ENCODE results near the gene TPGS1.

TPGS1 gene

GRCh38 chr19:498977-499623 lies 8.2 kb upstream of the TPGS1 start:
- Histone ChIP-seq H3K9ac (ENCODE audit: low read length) (no peak overlapping the region), H3K36me3 (ENCODE audit: insufficient read depth, low read length) (no peaks in the 10 kb centered on the region), H3K27ac (ENCODE audit: low read depth, low read length, poor library complexity, severe bottlenecking) (no peak overlapping the region), H3K9me2 (ENCODE audit: low read depth, low read length) (no peaks in the 10 kb centered on the region), H3K79me2 (ENCODE audit: insufficient read depth, low read length) (no peaks in the 10 kb centered on the region), H3K27me3 (ENCODE audit: insufficient read depth, low read length) (no peaks in the 10 kb centered on the region), H3K4me2 (ENCODE audit: low read length) (no peak overlapping the region), H3K4me3 (ENCODE audit: low read depth, low read length, poor library complexity, severe bottlenecking) (no peak overlapping the region), H3K4me1 (ENCODE audit: insufficient read depth, low read length, severe bottlenecking) (no peaks in the 10 kb centered on the region), H4K20me1 (ENCODE audit: insufficient read depth, low read length) (no peaks in the 10 kb centered on the region), H3F3A (ENCODE audit: insufficient read depth, low read length) (no peaks in the 10 kb centered on the region), H2AFZ (ENCODE audit: low read length) (no peak overlapping the region), H3K9me3 (ENCODE audit: low read length) (0 out of 2 replicates have a peak, but pooled peaks cover 3% of the 10 kb centered on the region)
- TF ChIP-seq CTCF (IDR thresholded peaks at IDR 0.05; ENCODE audit: low read length) (no peak), EZH2 (IDR thresholded peaks at IDR 0.05; ENCODE audit: borderline replicate concordance, low read length) (no peak)

DNA sequence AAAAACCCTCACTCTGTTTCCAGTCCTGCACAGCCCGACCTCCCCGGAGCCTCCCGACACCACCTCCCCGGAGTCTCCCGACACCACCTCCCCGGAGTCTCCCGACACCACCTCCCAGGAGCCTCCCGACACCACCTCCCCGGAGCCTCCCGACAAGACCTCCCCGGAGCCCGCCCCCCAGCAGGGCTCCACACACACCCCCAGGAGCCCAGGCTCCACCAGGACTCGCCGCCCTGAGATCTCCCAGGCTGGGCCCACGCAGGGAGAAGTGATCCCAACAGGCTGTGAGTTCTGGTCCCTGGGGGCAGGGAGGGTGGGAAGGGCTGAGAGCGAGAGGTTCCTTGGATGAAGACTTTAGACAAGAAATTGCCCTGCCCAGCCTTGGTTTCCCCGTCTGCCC lies 5.7 kb upstream of the TPGS1 start:
- Histone ChIP-seq H3F3A (ENCODE audit: insufficient read depth, low read length) (no peaks in the 10 kb centered on the region), H3K9ac (ENCODE audit: low read length) (no peak overlapping the region), H2AFZ (ENCODE audit: low read length) (no peak overlapping the region), H3K4me3 (ENCODE audit: low read depth, low read length, poor library complexity, severe bottlenecking) (no peak overlapping the region), H3K79me2 (ENCODE audit: insufficient read depth, low read length) (no peaks in the 10 kb centered on the region), H3K27me3 (ENCODE audit: insufficient read depth, low read length) (no peaks in the 10 kb centered on the region), H3K4me2 (ENCODE audit: low read length) (no peak overlapping the region), H3K9me2 (ENCODE audit: low read depth, low read length) (no peaks in the 10 kb centered on the region), H3K9me3 (ENCODE audit: low read length) (0 out of 2 replicates have a peak, but pooled peaks cover 3% of the 10 kb centered on the region), H3K4me1 (ENCODE audit: insufficient read depth, low read length, severe bottlenecking) (peaks cover 5% of the 10 kb centered on the region), H3K27ac (ENCODE audit: low read depth, low read length, poor library complexity, severe bottlenecking) (no peak overlapping the region), H3K36me3 (ENCODE audit: insufficient read depth, low read length) (no peaks in the 10 kb centered on the region), H4K20me1 (ENCODE audit: insufficient read depth, low read length) (no peaks in the 10 kb centered on the region)
- TF ChIP-seq EZH2 (IDR thresholded peaks at IDR 0.05; ENCODE audit: borderline replicate concordance, low read length) = no peak
- TF ChIP-seq CTCF (IDR thresholded peaks at IDR 0.05; ENCODE audit: low read length) = no peak

DNA sequence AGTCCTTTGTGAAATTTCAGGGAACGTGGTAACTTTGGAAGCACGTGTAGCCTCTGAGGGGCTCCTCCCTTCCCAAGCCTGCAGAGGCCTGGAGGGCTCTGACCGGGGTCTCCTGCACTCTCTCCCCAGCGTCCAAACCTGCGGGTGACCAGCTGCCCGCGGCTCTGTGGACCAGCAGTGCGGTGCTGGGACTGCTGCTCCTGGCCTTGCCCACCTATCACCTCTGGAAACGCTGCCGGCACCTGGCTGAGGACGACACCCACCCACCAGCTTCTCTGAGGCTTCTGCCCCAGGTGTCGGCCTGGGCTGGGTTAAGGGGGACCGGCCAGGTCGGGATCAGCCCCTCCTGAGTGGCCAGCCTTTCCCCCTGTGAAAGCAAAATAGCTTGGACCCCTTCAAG lies 2.7 kb upstream of the TPGS1 start:
- no peak overlapping the region for H2AFZ ChIP-seq (ENCODE audit: low read length)
- no peaks in the 10 kb centered on the region for H3K27me3 ChIP-seq (ENCODE audit: insufficient read depth, low read length)
- no peak overlapping the region for H3K4me3 ChIP-seq (ENCODE audit: low read depth, low read length, poor library complexity, severe bottlenecking)
- no peak for TF ChIP-seq EZH2 (IDR thresholded peaks at IDR 0.05; ENCODE audit: borderline replicate concordance, low read length)
- H3K9ac ChIP-seq (ENCODE audit: low read length) = no peak overlapping the region
- H3K9me2 ChIP-seq (ENCODE audit: low read depth, low read length) = no peaks in the 10 kb centered on the region
- peaks cover 19% of the 10 kb centered on the region for H3K4me1 ChIP-seq (ENCODE audit: insufficient read depth, low read length, severe bottlenecking)
- H3K4me2 ChIP-seq (ENCODE audit: low read length) = no peak overlapping the region
- no peaks in the 10 kb centered on the region for H3K79me2 ChIP-seq (ENCODE audit: insufficient read depth, low read length)
- peaks cover 3% of the 10 kb centered on the region; the same call in 1 of the 2 replicates for H3K36me3 ChIP-seq (ENCODE audit: insufficient read depth, low read length)
- no peaks in the 10 kb centered on the region for H4K20me1 ChIP-seq (ENCODE audit: insufficient read depth, low read length)
- no peak overlapping the region for H3K27ac ChIP-seq (ENCODE audit: low read depth, low read length, poor library complexity, severe bottlenecking)
- H3F3A ChIP-seq (ENCODE audit: insufficient read depth, low read length) = no peaks in the 10 kb centered on the region
- 0 out of 2 replicates have a peak, but pooled peaks cover 3% of the 10 kb centered on the region for H3K9me3 ChIP-seq (ENCODE audit: low read length)

Measured in OCI-LY1 (cell line).